ENCODE data around the gene SLCO6A1. TPM values are rescaled to one million over a fixed set of nuclear protein-coding genes. Genes with fewer than 3 reads are reported as not detected.
A peak's percentile ranks its signal among the peaks of the same experiment; 100 is the strongest.

The SLCO6A1 gene
- polyA plus RNA-seq, 10 donors, result 0.39 to 1.7 (median 0.56) TPM; not detected in 1

DNA sequence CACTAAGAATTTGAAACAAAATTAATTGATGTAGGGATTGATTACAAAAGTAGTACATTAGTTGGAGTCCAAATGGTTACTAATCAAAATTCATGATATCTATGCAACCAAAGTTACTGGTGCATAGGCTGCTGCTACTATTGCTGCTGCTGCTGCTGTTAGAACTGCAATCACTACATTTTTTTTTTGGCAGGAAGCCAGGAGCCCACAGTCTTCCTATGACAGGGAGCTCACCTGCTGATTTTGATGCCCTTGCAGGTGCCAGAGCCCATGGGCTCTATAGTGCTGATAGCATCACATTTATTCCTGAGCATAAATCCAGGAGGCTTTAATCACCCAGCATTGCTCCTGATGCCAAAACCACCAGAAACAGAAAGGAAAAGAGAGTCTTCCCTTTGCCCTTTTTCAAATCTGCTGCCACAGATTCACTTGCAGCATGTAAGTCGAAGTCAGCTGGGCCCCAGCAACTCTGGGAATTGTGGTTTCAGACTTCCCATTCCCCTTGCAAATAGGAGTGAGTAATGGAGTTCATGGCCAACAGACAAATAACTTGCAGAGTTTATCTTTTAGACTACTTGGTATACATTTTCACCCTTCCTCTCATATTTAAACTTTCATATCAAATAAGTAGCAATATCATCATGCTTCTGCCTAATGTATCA lies 17.6 kb downstream of the SLCO6A1 start:
- peak in 2 of 3 donors; percentile 4 to 14 for DNase-seq

DNA sequence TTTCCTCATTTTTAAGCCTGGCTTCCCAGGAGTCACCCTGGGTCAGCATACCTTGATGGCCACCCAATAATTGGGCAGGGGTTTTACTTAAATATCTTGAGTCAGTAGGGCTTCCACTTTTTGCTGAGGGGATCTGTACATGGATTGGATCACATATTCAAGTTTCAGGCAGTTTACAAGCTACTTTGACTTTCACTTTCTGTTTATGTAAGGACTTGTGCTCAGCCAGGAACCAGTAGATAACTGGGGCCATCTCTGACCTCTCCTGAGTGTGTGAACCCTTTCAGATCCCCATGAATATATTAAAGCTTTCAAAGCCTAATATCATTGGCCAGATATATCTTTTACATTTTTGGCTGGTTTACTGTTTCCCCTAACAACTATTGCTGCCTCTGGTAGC lies 45.1 kb downstream of the SLCO6A1 start:
- no peak for DNase-seq

DNA sequence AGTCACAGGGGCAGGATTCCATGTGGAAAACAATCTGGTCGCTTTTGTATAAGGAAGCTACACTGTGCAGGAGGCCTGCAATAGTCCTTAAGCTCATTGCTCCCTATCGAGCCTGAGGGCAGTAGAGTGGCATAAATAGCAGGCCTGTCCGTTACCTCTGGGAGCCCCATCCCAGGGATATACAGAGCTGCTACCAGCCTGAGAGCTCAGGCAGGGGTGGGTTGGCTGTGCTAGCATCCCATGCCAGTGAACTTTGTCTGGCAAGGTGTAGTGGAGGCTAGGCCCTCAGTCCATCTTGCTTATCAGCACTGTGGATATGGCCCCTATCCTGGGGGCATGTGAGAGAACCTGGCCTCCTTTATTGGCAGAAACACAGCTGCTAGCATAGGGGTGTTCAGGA lies 47.7 kb downstream of the SLCO6A1 start:
- DNase-seq, result no peak

DNA sequence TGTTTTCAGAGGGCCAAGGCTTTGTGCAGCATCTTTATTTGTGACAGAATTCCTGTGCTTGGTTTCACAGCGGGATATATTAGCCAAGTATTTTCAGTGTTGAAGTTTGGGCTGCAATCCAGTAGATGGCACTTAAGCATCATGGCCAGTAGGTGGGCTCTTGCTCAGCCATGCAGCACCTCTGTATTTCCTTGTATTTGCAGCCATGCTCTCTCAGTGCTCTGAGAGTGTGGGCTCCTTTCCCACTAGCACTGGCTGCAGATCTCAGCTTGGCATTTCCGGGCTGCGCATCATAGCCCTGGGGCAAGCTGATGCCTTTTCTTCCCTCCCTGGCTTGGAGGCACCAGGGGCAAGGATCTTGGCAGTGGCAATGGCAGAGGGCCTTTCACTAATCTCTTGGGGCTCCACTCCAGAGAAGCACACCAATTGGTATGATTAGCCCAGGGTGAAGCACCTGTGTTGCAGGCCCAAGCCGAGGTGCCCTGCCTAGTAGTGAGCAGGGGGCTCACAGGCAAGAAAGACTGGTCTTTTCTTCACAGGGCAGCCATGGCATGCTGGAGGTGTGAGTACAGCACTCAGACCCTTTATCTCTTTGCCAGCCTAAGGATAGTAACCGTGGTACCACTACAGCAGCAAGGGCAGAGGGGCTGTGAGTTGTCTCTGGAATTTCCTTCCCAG lies 48.3 kb downstream of the SLCO6A1 start:
- DNase-seq, result no peak

DNA sequence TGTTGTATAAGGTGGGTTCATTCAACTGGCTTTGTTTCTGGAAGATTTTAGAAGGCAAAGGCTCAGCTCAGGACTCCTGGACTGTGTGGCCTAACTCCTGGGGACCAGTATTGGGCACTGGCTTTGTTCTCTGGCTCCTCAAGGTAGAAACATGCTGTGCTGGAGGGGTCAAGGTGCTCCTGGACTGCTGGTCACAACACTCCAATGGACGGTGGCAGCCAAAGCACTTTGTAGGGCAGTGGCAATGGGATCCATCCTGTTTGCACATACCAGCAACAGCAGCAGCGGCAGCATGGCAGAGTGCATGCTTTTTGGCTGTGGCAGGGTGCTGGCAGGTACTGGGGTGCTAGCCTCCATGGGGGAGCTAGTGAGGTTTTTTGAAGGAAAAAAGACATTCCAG lies 65.3 kb downstream of the SLCO6A1 start:
- no peak for DNase-seq

DNA sequence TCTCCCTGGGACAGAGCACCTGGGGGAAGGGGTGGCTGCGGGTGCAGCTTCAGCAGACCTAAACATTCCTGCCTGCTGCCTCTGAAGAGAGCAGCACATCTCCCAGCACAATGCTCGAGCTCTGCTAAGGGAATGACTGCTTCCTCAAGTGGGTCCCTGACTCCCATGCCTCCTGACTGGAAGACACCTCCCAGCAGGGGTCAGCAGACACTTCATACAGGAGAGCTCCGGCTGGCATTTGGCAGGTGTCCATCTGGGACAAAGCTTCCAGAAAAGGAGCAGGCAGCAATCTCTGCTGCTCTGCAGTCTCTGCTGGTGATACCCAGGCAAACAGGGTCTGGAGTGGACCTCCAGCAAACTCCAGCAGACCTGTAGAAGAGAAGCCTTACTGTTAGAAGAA lies 77.2 kb downstream of the SLCO6A1 start:
- DNase-seq, result no peak

DNA sequence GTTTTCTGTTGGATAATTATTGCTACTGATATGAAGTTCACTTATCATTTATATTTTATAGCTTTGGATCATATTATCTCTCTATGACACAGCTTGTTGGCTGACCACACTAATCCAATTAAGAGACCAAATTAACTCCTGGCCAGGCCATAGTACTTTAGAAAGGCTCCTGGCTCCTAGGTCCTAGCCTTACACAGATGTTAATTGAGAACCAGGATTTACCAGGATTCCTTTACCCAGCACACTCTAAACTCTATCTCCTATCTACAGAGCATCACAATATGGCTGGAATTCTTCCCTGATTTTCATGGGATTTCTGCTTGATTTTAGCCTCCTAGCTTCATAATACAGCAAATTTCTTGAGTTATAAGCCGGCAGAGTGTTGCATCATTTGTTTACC lies 80.3 kb downstream of the SLCO6A1 start:
- DNase-seq, result no peak

DNA sequence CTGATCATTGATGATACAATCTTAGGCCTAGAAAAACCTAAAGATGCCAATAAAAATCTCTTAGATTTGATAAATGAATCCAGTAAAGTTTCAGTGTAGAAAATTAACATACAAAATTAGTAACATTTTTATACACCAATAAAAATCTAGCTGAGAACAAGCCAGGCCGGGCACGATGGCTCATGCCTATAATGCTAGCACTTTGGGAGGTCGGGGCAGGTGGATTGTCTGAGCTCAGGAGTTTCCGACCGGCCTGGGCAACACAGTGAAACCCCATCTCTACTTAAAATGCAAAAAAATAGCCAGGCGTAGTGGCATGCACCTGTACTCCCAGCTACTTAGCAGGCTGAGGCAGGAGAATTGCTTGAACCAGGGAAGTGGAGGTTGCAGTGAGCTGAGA lies 84.4 kb downstream of the SLCO6A1 start:
- no peak for DNase-seq

DNA sequence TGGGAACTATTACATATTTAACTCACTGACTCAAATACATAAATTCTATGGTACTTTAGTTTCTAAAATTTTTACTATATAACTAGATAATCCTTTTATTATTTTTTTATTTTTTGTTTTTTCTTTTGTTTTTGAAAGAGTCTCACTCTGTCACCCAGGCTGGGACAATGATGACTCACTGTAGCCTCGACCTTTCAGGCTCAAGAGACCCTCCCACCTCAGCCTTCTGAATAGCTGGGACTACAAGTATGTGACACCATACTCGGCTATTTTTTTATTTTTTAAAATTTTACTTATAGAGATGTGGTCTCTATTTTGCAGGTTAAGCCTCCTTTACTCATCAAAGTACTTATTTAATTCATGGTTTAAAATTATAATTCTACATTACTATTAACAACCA lies 110.6 kb downstream of the SLCO6A1 start:
- no peak for DNase-seq

DNA sequence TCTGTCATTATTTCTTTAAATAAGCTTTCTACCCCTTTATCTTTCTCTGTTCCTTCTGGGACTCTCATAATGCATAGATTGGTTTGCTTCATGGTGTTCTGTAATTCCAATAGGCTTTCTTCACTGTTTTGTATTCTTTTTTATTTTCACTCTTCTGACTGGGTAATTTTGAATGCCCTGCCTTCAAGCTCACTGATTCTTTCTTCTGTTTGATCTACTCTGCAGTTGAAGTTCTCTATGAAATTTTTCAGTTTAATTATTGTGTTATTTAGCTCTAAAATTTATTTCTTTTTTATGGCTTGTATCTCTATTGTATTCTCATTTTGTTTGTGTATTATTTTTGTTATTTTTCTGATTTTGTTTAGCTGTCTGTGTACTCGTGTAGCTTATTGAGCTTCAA lies 113.4 kb downstream of the SLCO6A1 start:
- no peak for DNase-seq

DNA sequence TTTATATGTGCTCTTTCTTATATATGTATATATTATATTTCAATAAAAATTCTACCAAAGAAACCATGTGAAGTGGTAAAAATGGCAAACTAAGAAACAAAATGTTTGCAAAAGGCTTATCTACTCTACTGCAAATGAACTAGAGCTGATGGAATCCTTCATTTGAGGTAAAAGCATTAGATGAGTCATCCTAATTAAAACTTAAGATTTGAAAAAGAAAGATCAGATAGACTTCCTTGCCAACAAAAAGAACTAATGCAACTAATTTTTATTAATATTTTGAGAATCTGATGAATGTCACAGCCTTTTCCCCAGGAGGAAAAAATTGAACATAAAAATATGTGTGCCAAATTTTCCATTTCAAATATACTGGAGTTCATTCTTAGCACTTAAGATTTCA lies 118.6 kb downstream of the SLCO6A1 start:
- no peak for DNase-seq

DNA sequence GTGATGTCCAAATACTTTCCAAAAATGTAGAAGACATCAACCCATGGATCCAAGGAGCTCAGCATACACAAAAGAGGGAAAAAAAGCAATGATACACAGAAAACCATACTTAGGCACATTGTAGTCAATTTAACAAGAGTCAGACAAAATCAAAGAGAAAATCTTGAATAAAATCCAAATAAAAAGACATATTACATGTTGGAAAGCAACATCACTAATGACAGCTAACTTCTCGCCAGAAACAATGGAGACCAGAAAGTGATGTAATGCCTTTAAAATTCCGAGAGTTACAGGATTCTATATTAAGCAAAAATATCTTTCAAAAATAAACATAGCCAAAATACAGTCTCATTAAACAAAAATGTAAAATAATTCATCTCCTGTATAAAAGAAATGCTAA lies 122.9 kb downstream of the SLCO6A1 start:
- DNase-seq, result peak; percentile 29 to 69 (median 31)

DNA sequence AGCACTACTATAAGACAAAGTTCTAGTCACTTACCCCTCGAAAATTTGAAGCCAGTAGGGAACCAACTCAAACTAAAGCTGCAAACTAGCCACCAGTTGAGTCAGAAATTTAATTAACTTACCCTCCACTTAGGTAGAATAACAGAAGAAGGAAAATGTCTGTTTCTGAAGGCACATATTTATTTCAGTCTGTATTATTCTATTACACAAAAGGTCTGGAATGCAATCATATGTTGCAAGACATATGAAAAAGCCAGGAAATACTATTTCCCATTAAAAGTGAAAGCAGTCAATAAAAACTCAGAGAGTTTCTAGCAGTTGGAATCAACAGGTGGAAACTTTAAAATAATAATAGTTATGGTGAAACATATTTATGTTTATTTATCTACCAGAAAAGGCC lies 123.5 kb downstream of the SLCO6A1 start:
- peak; percentile 22 to 61 (median 30) for DNase-seq

DNA sequence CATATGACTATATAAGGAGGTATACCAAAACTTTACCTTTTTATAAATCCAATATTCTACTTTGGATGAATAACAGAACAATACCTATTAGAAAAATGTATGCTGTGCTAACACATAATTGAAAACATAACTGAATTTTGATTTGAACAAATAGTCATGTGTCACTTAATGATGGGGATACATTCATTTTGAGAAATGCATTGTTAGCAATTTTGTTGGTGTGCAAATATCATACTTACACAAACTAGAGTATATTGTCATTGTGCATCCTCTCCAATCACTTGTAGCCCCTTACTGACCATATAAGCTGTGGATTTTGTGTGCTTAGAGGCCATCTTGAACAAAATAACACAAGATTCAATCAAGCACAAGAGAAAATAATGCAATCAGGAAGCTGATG lies 130.4 kb downstream of the SLCO6A1 start:
- DNase-seq, result no peak

DNA sequence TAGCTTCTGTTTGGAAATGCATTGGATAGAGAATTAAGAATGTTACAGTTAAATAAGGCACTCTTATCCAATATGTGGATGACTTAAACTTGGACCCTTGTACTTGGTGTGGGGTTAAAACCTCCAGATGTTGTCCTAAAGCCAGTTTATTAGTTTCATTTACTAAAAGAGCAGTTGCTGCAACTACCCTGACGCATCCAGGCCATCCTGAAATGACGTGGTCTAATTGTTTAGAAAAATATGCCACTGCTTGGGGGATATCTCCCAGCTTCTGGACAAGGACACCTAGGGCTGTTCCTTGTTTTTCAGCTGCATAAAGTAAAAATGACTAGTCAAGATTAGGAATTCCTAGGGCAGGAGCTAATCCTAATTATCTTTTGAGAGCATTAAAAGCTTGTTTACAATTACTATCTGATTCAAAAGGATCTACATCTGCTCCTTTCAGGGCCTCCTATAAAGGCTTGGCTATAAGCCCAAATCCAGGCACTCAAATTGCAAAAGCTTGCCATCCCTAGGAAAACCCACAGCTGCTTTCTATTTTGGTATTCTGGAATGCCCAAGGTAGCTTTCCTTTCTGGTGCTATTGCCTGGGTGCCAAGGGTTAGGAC lies 157.0 kb downstream of the SLCO6A1 start:
- peak; percentile 19 to 49 (median 35) for DNase-seq

DNA sequence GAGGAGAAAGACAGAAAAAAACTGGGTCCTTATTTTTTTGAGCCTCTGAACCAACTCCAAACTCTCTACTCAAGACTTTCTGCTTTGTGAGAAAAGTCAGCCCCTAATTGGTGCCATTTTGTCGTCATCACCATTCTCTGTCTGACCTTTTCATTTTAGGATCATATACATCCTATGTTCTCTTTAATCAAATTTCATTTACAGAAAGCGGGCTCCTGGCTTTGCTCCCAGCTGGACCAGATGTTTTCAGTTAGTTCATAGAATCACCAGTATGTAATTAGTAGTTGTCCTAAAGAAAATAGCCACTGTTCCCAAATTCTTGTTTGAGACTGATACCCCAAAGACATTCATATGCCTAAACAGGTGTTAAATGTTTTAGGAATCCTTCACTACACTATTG lies 174.1 kb downstream of the SLCO6A1 start:
- peak in 2 of 3 donors; percentile 14 to 43 for DNase-seq

Other genes with a start within 250 kb of the SLCO6A1 start
- gene SLCO4C1, start 202.7 kb downstream of the SLCO6A1 start, polyA plus RNA-seq (ENCODE audit: insufficient read length in 10 of 10), result 1 to 10 TPM; 1.0 to 3.6 (median 2.3) TPM

Data from muscle of back (tissue), 11 donors.